ENCODE results near the gene SLC24A4. TPM values are rescaled to one million over a fixed set of nuclear protein-coding genes. Genes with fewer than 3 reads are reported as not detected.

SLC24A4 gene
- total RNA-seq, 1 donor from 2014 or later: not detected

- peak in 1 of 2 donors; percentile 12 for DNase-seq (ENCODE audit: low spot score in 2 of 2)
- TF ChIP-seq CTCF (IDR thresholded peaks at IDR 0.05): no peak
- no peaks in the 10 kb centered on the region for H3K36me3 ChIP-seq
- H3K27ac ChIP-seq: no peak overlapping the region
- intact Hi-C loops (cut with DNase I): no loop called here
- peaks cover 6 to 12% of the 10 kb centered on the region in 2 donors for H3K4me1 ChIP-seq
- H3K4me3 ChIP-seq: no peak overlapping the region
- H3K9me3 ChIP-seq: peaks cover 0 to 5% of the 10 kb centered on the region in 2 donors
- no peaks in the 10 kb centered on the region for H3K27me3 ChIP-seq
Measured at GRCh38 chr14:92462568-92462967, 139.6 kb downstream of the SLC24A4 start.

- peaks cover 6 to 12% of the 10 kb centered on the region in 2 donors for H3K4me1 ChIP-seq
- H3K27ac ChIP-seq: no peak overlapping the region
- intact Hi-C loops (cut with DNase I): no loop called here
- TF ChIP-seq CTCF (IDR thresholded peaks at IDR 0.05): no peak
- H3K36me3 ChIP-seq: no peaks in the 10 kb centered on the region
- DNase-seq (ENCODE audit: low spot score in 2 of 2): peak in 1 of 2 donors; percentile 42
- no peaks in the 10 kb centered on the region for H3K27me3 ChIP-seq
- peaks cover 0 to 5% of the 10 kb centered on the region in 2 donors for H3K9me3 ChIP-seq
- H3K4me3 ChIP-seq: no peak overlapping the region
Measured at GRCh38 chr14:92463141-92463540, 140.2 kb downstream of the SLC24A4 start.

- intact Hi-C loops (cut with DNase I): no loop called here
- Histone ChIP-seq H3K4me1 (peaks cover 6 to 12% of the 10 kb centered on the region in 2 donors), H3K27ac (no peak overlapping the region), H3K4me3 (no peak overlapping the region), H3K27me3 (no peaks in the 10 kb centered on the region), H3K36me3 (no peaks in the 10 kb centered on the region), H3K9me3 (peaks cover 0 to 5% of the 10 kb centered on the region in 2 donors)
- no peak for TF ChIP-seq CTCF (IDR thresholded peaks at IDR 0.05)
- peak in 1 of 2 donors; percentile 41 for DNase-seq (ENCODE audit: low spot score in 2 of 2)
Measured at GRCh38 chr14:92464156-92464555, 141.2 kb downstream of the SLC24A4 start.

GRCh38 chr14:92464716-92465115 lies 141.8 kb downstream of the SLC24A4 start:
- intact Hi-C loops (cut with DNase I): no loop called here
- DNase-seq (ENCODE audit: low spot score in 2 of 2): no peak
- Histone ChIP-seq H3K4me3 (no peak overlapping the region), H3K36me3 (no peaks in the 10 kb centered on the region), H3K4me1 (peaks cover 6 to 12% of the 10 kb centered on the region in 2 donors), H3K9me3 (peaks cover 0 to 5% of the 10 kb centered on the region in 2 donors), H3K27me3 (no peaks in the 10 kb centered on the region), H3K27ac (no peak overlapping the region)
- TF ChIP-seq CTCF (IDR thresholded peaks at IDR 0.05): no peak

GRCh38 chr14:92465353-92466055 lies 142.5 kb downstream of the SLC24A4 start:
- DNase-seq (ENCODE audit: low spot score in 2 of 2): peak in 1 of 2 donors; percentile 35
- H3K27me3 ChIP-seq: no peaks in the 10 kb centered on the region
- no peak for TF ChIP-seq CTCF (IDR thresholded peaks at IDR 0.05)
- intact Hi-C loops (cut with DNase I): no loop called here
- peaks cover 0 to 5% of the 10 kb centered on the region in 2 donors for H3K9me3 ChIP-seq
- peaks cover 6 to 11% of the 10 kb centered on the region in 2 donors for H3K4me1 ChIP-seq
- no peak overlapping the region for H3K4me3 ChIP-seq
- H3K36me3 ChIP-seq: no peaks in the 10 kb centered on the region
- H3K27ac ChIP-seq: no peak overlapping the region
